HG03025 (cell line): ENCODE measurements around the gene PPP1R13L.

Experiments
- ATAC-seq: cut with Tn5 transposase; IDR thresholded peaks from one replicate; pipeline ENCODE4 v1.9.1; 2021; ENCODE audit warnings: mild to moderate bottlenecking, moderate library complexity; ENCODE audit not compliant: unreplicated experiment, low FRiP score

PPP1R13L gene

DNA sequence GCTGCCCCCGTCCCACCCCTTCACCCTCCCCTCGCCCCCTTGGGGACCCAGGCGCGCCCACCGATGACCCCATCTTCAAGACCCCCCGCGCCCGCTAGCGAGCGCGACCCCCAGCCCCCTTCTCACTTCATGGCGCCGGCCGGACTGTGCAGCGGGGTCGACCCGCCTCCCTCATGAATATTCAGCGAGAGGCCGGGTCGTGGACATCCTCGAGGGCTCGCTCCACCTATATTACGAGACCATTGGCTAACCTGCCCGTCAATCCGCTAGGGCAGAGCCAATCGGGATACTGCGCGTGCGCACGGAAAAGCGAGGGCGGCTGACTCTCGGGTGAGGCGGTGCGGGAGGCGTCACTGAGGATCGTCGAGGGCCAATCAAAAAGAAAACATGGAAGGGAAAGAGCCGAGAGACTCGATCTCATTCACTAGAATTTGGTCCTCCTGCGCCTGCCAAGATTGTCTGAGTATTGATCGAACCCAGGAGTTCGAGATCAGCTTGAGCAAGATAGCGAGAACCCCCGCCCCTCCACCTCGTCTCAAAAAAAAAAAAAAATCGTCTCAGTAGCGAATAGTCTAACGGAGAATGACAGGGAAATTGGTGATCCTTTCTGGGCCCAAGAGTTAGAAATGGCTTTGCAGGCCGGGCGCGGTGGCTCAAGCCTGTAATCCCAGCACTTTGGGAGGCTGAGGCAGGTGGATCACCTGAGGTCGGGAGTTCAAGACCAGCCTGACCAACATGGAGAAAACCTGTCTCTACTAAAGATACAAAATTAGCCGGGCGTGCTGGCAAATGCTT is 34.3 kb downstream of the PPP1R13L start, which contains the start of gene ERCC2:
TSS of gene ERCC2 (minus strand) at position 164 of the 795 bp plus-strand sequence. CDS start at position 131, 33 bp downstream.
- peak; percentile 89 for ATAC-seq

DNA sequence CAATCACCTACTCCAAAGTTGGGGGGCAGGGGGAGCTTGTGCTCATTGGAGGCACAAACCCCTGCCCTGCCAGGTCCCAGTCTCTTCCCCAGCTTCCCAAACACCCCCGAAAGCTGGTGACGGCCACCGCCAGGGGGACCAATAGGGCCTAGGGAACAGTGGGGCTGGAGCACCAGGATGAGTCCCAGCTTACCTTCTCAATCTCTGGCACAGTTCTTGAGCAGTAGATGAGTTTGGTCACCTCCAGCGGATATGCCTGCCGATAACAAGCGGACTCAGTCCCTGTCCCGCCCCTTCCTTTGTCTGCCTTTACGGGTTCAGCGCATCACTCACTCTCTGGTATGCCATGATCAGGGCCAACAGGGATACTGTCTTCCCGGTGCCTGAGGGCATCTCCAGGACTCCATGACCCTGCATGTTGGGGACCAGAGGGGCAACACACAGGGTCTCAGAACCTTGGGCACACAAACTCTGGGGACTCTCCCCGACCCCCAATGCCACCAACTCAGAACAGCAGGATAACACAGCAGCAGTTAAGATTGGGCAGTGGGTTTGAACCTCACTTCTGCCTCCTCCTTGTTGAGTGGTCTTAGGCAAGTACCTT is 36.0 kb downstream of the PPP1R13L start:
- no peak for ATAC-seq

DNA sequence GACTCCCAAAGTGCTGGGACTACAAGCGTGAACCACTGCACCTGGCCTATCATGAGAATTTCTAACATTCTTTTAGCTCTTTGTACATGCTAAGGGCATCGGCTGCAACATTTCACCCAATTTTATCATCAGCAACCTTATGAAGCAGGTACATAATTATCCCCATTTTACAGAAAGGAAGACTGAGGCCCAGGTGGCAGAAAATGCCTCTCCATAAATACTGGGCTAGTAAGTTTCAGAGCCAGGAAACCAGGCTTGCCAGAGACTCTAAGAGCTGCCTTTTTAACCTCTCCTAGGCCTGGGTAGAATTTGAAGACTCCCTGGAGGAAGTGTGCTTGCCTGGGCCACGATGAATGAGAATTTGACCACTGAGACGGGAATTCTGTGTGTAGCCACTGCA is 36.7 kb downstream of the PPP1R13L start:
- ATAC-seq, result no peak

DNA sequence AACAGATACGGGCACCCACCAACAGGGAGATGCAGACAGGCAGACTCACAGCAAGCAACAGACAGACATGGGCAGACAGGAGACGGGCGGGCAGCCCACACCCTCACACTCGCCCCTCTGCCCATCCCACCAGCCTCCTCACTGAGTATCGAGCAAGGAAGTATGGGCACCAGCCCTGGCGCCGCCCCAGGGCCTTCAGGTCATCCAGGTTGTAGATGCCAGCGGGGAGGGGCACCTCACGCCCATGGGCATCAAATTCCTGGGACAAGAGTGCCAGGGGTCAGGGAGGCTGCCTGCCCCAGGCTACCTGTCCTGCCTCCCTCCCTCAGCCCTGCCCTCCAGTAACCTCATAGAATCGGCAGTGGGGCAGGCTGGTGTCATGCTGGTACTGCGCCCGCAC is 40.2 kb downstream of the PPP1R13L start:
- no peak for ATAC-seq

DNA sequence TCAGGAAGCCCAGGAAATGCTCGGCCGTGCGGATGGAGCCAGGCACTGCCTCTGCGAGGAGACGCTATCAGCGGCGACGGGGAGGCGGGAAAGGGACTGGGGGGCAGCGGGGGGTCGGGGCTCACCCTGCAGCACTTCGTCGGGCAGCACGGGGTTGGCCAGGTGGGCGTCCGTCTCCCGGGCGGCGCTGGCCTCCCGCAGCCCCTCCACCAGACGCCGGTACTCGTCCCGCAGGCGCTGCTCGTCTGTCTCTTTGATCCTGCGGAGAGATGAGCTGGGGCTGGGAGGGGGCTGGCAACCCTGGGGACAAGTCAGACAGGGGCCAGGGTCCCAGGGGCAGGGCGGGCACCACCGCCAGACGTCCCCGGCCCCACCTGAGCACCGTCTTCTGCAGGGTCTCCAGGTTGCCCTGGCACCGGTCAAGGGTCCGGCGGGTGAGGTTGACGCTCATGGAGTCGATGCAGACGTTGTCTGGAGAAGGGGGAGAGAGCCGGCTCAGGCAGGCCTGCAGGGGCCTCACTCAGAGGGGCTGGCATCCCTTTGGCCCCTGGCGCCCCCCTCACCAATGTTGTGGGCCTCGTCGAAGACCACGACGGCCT is 40.9 kb downstream of the PPP1R13L start:
- no peak for ATAC-seq

DNA sequence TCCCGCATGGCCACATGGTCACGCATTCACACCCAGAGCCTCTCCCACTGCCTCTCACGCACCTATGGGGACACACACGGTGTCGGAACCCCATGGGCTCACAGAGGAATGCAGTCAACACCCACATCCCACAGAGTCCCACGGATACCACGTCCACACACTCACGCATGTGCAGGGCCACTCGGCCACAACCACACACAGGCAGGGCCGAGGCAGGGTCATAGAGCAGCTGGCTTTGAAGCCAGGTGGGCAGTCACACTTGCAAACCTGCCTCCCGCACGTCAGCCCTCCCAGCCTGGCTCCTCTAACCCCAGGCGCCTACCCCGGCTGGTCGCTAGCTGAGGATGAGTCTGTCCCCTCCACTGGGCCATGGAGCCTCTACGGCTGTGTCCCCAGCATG is 42.6 kb downstream of the PPP1R13L start:
- ATAC-seq, result no peak

DNA sequence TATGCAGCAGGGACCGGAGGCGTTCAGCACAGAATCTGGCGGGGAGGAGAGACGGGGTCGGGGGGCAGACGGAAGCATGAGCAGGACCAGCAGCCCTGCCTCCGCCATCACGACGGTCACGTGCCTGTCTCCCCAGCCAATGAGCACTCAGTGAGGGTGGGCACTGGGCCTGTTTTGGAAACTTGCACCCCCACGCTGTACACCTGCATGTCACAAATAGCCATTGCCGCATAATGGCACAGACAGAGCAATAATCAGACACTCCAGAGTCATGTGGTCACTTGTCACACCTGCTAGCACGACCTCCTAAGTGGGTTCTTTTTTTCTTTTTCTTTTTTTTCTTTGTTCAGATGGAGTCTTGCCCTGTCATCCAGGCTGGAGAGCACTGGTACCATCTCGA is 43.3 kb downstream of the PPP1R13L start:
- no peak for ATAC-seq

DNA sequence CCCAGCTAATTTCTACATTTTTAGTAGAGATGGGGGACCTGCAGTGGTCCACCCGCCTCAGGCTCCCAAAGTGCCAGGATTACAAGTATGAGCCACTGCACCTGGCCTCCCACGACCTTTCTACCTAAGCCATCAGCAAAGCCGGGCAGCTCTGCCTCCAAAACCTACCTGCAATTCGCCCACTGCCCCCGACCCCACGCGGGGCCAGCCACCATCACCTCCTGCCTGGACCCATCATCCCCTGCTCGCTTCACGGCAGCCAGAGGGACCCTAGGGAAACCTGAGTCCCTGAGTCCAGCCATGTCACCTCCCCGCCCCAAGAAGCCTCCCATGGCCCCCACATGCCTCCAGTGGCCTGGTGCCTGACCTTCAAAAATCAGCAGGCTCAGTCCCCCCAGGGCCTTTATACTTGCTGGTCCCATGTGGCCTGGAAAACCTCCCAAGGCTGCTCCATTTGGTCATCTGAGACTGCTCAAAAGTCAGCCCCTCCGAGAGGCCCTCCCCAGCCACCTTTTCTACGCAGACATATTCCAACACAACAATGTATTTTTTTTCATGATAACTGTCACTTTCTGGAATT is 46.6 kb downstream of the PPP1R13L start:
- ATAC-seq, result no peak

DNA sequence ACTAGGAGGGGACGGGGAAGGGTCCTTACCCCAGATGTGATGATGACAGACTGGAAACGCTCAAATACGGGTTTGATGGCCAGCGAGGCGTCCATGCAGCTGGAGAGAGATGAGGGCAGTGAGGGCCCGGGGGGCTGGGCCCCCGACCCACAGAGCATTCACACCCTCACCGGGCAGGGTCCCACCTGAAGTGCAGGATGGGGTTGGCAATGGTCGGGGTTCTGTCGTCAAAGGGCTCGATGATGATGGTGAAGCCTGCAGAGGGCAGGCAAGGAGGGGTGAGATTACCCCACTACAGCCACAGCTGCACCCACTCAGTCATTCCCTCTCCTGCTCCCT is 47.5 kb downstream of the PPP1R13L start:
- ATAC-seq, result no peak

DNA sequence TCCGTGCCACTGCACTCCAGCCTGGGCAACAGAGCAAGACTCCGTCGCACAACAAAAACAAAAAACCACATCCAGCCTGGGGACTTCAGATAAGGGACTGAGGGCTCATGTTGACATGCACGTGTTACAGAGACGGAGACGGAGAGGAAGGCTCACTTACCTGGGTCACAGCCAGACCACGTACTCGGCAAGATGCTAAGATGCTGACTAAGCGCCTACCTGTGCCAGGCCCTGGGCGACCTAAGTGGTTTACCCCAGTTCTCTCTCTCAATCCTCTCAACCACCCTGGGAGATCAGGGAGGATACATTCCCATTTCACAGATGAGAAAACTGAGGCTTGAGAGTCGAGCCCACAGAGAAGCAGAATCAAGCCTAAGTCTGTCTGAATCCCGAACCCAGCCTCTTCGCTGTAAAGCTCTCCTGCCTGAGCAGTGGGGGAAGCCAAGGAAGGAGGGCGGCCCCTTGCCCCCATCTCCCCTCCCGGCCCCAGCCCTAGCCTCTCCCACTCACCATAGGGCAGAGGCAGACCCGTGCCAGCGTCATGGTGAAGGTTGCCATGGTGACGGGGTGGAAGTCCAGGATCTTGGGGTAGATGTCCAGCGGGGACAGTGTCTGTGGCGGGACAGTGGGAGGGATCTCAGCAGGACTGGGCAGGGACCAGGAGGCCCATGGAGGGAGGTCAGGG is 48.0 kb downstream of the PPP1R13L start:
- no peak for ATAC-seq

DNA sequence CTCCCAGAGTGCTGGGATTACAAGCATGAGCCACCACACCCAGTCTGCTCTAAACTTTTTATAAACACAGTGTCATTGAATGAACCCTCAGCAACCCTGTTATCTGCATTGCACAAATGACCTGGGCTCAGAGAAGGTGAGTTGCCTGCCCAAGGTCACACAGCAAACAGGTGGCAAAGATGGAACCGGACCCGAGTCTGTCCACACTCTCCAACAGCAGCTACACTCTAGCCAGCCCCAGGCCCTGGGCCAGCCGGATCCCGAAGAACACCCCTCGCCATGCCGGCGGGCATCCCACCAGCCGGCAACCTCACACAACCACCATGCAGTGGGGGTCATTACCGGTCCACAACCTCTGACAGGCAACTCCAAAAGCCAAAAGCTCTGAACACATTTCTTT is 49.0 kb downstream of the PPP1R13L start:
- no peak for ATAC-seq

DNA sequence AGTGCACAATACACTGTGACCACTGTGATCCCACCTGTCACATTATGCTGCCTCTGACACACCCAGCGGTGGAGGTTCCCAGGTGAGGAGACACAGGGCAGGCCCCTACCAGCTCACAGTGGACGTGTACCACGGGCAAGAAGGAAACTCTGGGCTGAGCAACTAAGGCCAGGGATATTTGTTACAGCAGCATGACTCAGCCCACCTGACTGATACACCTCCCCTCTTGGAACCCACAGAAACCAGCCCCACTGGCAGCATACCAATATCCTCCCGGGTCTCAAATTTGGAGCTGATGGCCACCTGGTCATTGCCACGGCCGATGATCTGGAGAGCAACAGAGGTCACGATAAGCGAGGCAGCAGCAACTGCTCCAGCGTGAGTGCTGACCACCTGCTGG is 49.5 kb downstream of the PPP1R13L start:
- ATAC-seq, result no peak

DNA sequence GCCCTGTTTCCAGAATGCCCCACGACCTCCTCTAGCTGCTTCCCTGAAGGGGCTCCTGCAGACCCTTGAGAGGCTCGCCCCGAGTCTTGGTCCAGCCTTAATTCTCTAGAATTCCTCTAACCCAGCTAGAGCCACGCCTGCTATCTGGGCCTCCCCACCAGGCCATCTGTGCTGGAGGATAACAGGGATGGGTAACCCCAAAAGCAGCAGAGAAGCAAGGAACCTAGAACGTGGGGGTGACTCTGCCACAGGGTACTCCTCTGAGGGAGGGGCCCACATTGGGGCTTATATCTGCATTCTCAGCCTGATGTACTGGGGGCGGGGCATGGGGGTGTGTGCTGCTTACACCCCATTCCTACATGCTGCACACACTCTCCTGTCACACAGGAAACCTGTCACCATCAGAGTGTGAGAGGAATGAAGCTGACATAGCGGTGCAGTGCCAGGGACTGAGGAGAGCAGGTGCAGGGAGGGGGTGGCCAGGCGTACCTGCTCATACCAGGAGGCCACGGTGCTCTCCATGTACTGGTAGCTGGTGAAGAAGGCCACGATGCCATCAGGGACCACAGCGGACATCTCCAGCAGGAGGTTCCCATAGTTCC is 50.5 kb downstream of the PPP1R13L start:
- no peak for ATAC-seq

DNA sequence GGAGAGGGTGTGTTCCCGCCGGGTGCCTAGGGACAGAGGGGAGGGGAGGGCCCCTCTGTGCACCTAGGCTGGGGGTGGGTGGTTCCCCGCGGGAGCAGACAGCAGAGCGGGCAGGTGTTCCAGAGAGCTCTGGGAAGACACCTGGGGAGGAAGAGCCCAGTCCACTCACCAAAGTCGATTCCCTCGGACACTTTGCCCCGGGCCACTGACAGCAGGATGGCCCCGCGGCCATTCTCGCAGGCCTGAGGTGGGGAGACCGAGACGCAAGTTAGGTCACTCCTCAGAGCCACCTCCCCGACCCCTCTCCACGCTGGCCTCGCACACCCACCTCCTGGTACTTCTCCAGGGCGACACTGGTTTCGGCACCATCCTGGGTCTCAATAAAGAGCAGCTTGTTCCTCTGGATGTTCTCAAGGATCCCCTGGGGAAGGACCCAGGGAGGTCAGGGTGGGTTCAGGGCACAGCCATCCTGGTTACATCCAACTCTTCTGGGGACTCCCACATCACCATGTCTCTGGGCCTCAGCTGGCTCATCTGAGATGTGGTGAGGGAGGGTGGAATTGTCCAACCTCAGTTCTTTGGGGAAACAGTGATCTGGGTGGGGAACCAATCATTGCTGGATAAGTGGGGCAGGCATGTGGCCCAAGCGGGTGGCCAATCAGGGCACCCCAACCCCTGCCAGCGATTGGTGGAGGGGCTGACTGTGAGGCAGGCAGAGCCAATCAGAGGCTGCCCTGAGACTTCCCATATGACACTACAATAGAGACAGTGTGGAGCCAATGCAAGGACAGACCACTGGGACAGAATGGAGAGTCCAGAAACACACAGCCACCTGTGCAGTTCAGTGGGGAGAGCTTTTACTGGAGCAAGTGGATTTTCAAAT is 51.7 kb downstream of the PPP1R13L start:
- ATAC-seq, result no peak

DNA sequence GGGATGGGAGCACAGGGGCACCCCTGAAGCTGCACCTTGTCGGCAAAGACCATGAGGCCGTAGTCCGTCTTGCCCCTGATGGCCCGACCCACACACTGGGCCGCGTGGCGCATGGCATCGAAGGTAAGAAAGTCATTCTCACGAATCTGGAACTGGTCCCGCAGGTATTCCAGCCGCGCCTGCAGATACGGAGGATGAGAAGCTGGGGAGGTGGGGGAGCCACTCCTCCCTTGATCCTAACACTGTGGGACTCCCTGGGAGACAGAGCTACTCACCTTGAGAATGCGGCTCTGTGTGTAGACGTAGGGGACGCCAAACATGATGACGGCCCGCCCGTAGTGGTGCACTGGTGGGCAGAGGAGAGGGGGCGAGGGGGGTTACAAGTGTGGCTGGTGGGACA is 52.4 kb downstream of the PPP1R13L start:
- no peak for ATAC-seq

DNA sequence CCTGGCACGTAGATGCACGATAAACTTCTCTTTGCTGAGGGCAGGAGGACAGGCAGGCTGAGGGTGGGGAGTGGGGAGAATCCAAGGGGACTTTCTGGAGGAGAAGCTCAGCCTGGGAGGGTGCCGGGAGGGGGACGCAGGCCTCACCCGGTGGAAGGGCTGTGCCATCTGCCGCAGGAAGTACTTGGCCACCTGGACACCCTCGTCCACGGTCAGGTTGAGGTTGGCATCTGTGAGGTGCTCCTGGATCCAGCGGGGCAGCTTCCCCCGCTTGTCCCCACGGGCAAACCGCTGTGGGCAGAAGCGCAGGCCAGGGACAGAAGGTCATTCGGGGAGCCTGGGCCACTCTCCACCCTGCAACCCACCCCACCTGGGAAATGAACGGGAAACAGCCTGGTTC is 52.8 kb downstream of the PPP1R13L start:
- ATAC-seq, result no peak

DNA sequence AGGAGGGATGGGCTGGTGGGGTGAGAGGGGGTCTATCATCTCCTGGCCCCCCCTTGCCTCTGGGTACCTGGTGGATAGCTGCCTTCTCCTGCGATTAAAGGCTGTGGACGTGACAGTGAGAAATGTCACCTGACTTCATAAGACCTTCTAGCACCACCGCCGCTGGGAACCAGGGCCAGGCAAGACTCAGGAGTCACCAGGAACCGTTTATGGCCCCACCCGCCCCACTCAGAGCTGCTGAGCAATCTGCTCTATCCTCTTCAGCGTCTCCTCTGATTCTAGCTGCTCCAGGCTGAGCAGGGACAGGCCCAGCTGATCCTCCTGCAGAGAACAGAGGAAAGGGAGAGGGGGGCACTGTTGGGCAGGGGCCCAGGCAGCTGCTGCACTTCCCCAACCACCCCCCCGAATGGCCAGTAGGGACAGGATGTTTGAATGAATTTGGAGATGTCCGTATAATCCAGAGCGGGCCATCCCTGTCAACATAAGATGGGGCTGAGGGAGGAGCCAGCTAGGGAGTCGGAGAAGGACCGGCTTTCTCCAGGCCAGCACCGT is 53.4 kb downstream of the PPP1R13L start:
- no peak for ATAC-seq

DNA sequence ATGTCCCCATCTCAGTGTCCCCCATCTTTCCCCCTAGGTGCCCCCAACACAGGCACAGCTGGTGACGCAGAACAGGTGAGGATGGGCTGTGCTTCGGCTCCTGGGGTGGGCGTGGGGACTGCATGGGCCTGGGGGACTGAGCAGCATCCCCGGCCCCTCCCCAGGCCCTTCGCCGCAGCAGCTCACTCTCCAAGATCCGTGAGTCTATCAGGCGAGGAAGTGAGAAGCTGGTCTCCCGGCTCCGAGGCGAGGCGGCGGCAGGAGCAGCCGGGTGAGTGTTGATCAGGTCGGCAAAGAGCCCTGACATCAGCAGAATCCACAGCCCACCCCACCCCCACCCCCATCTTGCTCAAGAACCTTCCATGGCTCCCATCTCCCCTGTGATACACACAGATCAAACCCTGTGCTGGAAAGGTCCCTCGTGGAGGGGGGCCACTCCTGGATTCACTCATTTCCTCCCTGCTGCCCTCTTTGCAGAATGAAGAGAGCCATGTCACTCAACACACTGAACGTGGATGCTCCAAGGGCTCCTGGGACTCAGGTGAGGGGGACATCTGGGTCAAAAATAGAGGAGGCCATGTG is 54.3 kb downstream of the PPP1R13L start:
- no peak for ATAC-seq

DNA sequence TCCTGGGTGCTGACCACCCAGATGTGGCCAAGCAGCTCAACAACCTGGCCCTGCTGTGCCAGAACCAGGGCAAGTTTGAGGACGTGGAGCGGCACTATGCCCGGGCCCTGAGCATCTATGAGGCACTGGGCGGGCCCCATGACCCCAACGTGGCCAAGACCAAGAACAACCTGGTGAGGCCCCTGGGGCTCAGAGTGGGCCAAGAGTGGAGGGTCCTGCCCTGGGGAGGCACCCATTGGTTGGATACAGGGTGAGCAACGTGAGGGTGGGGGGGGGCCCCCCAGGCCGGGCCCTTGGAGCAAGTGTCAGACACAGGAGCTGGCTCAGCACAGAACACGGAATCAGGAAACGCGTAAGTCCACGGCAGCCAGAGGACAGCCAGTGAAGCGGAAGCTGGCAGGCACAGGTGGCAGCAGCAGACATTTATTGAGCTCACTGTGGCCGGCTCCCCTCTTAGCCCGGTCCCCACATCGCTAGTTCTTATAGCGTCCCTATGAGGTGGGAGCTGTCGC is 55.4 kb downstream of the PPP1R13L start:
- ATAC-seq, result no peak
